Kidney epithelial cell (primary cell): ENCODE results near the gene PARP8. TPM values are rescaled to one million over a fixed set of nuclear protein-coding genes. Genes with fewer than 3 reads are reported as not detected.
"Not testable (repeated sequence)": the region's sequence is repeated elsewhere in the genome, so short reads cannot be mapped to it uniquely, and the experiment has no call there.

Experiments used
- DNase-seq: peaks from one replicate; pipeline ENCODE4 v3.0.0-alpha.2; 2010; ENCODE audit warnings: low read depth
- H3K27me3 ChIP-seq: 2 replicates; pipeline ENCODE4 v1.6.0; 2011; ENCODE audit warnings: low read length; ENCODE audit not compliant: control insufficient read depth, insufficient read depth
- H3K36me3 ChIP-seq: 2 replicates; pipeline ENCODE4 v1.5.1; 2011; ENCODE audit warnings: low read length; ENCODE audit not compliant: control insufficient read depth, insufficient read depth
- H3K4me3 ChIP-seq: 2 replicates; pipeline ENCODE4 v1.5.1; 2011; ENCODE audit warnings: low read depth, mild to moderate bottlenecking, control low read depth, low read length
- total RNA-seq: library from RNA; depleted of rRNA; stranded (reverse); fragments of >200 nt; gene quantifications from 2 replicates; pipeline ENCODE4 v1.2.3, GENCODE V29; 2015
- TF ChIP-seq, protein P1 (sequence below): IDR thresholded peaks from 2 replicates; pipeline ENCODE4 v1.5.1; 2011; ENCODE audit warnings: mild to moderate bottlenecking, moderate library complexity, low read length, control low read depth, inconsistent platforms; ENCODE audit not compliant: insufficient read depth, poor library complexity, severe bottlenecking

Gene PARP8, protein sequence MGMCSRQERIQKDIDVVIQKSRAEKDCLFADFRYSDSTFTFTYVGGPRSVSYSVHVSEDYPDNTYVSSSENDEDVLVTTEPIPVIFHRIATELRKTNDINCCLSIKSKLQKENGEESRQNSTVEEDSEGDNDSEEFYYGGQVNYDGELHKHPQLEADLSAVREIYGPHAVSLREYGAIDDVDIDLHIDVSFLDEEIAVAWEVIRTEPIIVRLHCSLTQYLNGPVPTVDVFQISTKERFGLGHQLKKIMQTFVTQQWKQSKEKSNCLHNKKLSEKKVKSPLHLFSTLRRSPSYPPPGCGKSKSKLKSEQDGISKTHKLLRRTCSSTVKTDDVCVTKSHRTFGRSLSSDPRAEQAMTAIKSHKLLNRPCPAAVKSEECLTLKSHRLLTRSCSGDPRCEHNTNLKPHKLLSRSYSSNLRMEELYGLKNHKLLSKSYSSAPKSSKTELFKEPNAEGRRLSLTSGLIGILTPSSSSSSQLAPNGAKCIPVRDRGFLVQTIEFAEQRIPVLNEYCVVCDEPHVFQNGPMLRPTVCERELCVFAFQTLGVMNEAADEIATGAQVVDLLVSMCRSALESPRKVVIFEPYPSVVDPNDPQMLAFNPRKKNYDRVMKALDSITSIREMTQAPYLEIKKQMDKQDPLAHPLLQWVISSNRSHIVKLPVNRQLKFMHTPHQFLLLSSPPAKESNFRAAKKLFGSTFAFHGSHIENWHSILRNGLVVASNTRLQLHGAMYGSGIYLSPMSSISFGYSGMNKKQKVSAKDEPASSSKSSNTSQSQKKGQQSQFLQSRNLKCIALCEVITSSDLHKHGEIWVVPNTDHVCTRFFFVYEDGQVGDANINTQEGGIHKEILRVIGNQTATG
- 29.7 and 33.7 TPM in 2 replicates for total RNA-seq

- TF ChIP-seq, protein P1, sequence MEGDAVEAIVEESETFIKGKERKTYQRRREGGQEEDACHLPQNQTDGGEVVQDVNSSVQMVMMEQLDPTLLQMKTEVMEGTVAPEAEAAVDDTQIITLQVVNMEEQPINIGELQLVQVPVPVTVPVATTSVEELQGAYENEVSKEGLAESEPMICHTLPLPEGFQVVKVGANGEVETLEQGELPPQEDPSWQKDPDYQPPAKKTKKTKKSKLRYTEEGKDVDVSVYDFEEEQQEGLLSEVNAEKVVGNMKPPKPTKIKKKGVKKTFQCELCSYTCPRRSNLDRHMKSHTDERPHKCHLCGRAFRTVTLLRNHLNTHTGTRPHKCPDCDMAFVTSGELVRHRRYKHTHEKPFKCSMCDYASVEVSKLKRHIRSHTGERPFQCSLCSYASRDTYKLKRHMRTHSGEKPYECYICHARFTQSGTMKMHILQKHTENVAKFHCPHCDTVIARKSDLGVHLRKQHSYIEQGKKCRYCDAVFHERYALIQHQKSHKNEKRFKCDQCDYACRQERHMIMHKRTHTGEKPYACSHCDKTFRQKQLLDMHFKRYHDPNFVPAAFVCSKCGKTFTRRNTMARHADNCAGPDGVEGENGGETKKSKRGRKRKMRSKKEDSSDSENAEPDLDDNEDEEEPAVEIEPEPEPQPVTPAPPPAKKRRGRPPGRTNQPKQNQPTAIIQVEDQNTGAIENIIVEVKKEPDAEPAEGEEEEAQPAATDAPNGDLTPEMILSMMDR, result no peak
- no peak for DNase-seq
- Histone ChIP-seq H3K27me3 (no peaks in the 10 kb centered on the region), H3K4me3 (peak within 1 kb of the TSS; percentile 98), H3K36me3 (no peaks in the 10 kb centered on the region)
Measured at GRCh38 chr5:50666261-50667022, at the start of gene PARP8. Gene PARP8 (plus strand): TSS chr5:50666637. CDS start chr5:50667096, 459 bp downstream.

DNA sequence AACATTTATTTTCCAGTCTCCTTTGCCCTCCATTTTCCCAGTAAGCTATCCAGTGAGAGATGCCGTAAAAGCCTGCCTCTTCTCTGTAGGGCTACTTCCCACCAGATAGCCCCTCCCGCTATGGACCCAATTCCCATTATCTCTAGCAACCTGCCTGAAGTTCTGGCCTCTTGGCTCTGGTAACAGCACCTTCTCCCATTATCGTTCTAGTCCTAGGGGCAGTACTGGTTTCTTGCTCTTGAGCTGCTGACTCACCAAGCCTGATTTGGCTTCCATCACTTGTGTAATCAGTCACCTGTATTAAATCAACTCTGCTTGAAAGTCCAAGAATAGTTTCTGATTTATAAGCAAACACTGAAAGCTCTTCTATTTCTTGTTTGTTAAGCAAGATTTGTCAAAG, 42.8 kb upstream of the PARP8 start:
- Histone ChIP-seq H3K36me3 (no peaks in the 10 kb centered on the region), H3K4me3 (no peak overlapping the region), H3K27me3 (no peaks in the 10 kb centered on the region)
- DNase-seq, result peak; percentile 2
- TF ChIP-seq, protein P1, result no peak

- not testable (repeated sequence) for H3K36me3 ChIP-seq, H3K27me3 ChIP-seq, DNase-seq, H3K4me3 ChIP-seq
Measured at GRCh38 chr5:50634866-50635265, 31.6 kb upstream of the PARP8 start.

- DNase-seq, H3K4me3 ChIP-seq, H3K27me3 ChIP-seq, H3K36me3 ChIP-seq: not testable (repeated sequence)
Measured at GRCh38 chr5:50637576-50637975, 28.9 kb upstream of the PARP8 start.

DNA sequence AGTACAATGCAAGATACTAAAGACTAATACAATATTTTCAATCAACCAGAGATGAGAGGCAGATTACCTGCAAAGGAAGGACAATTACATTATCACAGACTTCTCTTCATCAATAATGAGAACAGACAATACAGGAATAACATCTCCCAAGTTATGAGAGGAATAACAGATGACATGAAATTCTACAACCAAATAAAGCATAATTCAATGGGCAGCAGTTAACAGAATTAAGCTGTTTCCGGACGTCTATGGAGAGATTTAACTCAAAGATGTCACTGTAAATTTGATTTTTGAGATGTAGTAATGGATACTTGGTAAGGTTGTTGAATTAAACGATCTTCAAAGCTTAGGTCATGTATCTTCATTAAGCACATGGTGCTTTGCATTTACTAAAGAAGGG, 19.8 kb upstream of the PARP8 start:
- no peak overlapping the region for H3K4me3 ChIP-seq

GRCh38 chr5:50647726-50648125, 18.7 kb upstream of the PARP8 start:
- no peak for DNase-seq
- TF ChIP-seq, protein P1, result no peak
- no peaks in the 10 kb centered on the region for H3K36me3 ChIP-seq

More for the DNA sequence above, 19.8 kb upstream of the PARP8 start:
- DNase-seq, result no peak
- no peaks in the 10 kb centered on the region for H3K36me3 ChIP-seq
- TF ChIP-seq, protein P1, result no peak
- no peaks in the 10 kb centered on the region for H3K27me3 ChIP-seq

More at GRCh38 chr5:50647726-50648125, 18.7 kb upstream of the PARP8 start:
- Histone ChIP-seq H3K4me3 (no peak overlapping the region), H3K27me3 (no peaks in the 10 kb centered on the region)
